HG02571 (cell line): ENCODE results near the gene MALL.
"Not testable (repeated sequence)": the region's sequence is repeated elsewhere in the genome, so short reads cannot be mapped to it uniquely, and the experiment has no call there.

Experiments used
- ATAC-seq: cut with Tn5 transposase; IDR thresholded peaks from one replicate; pipeline ENCODE4 v1.9.1; 2021; ENCODE audit warnings: mild to moderate bottlenecking, moderate library complexity; ENCODE audit not compliant: unreplicated experiment

MALL gene

GRCh38 chr2:110121052-110121334 lies 5.4 kb upstream of the MALL start:
- no peak for ATAC-seq

DNA sequence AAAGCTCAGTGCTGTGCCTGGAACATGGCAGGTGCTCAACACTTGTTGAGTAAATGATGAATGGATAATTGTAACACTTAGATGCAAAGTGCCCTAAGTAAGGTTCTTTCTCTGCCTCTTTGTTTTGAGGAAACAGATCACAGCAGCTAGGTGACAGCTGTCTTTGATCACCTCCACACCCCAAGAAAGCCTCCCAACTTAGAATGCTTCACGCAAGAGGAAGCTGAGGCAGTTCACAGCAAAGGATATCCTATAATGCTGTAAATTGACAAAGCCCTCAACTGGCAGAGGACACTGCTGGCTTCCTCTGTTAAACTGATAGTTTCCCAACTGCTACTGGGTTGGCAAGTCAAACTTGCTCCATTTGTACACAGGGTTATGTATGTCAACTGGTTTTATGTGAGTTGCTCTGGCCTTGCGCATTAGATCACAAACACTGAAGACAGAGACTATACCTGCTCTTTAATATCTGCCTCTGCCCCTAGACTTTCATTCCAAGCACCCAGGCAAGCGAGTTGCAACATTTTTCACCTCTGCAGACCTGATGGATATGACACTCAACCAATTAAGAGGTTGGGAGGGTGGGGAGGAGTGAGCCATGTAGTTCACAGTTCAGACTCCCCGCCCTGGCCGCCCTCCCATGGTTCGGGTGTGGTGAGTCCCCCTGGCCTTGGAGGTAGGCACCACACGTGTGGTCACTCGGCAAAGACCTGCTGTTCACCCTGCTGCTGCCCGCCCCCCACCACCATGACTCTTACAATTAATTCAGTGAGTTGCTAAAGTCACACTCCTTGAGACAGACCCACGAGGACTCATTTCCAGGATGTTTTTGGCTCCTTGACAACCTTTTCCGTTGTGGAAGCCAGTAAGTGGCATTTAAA lies 4.8 kb upstream of the MALL start:
- ATAC-seq = no peak

GRCh38 chr2:110116033-110116710 lies 550 bp upstream of the MALL start:
- ATAC-seq = no peak

DNA sequence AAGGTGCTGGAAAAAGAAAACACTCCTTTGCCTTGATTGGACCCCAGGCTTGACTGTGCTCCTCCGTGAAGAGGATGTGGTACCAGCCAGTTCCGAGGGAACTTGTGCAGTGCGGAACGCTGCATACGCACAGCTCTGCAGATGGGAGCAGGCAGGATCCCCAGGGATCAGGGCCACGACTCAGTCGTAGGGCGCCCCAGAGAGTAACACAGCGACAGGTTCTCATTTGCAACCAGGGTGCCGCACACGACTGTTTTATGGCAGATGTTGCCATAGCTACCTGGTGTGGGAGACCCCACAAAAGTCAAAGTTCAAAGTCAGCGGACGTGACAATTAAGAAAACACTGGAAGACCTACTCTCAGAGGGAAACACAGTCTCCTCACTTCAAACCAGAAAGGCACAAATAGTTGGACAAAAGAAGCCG lies 779 bp downstream of the MALL start:
- ATAC-seq = no peak

DNA sequence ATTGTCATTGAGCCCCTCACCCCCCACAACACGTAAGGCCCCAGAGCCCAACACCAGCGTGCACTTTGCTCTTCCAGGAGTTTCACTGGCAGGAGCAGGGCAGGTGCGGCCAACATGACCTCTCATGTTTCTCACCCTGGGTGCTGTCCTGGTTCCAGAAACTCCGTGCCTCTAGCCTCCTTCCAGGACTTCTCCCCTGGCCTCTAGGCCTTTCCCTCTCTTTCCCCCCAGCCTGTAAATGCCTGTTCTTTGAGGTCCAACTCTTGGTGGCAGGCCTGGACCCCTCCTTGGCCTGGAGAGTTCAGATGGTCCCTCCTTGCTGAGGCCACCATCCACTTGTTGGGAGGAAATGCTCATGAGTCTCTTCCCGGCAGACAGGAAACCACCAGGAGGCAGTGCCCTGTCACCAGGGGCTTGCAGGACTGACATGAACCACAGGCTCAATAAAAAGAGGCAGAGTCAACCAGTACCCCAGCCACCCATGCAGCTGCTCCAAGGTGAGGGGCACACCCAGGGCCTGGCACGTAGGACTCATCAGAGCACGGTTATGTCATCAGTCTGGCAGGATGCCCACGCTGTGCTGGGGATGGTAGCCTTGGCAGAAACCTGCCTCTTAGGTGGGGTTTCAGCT lies 1.5 kb downstream of the MALL start:
- ATAC-seq = no peak

DNA sequence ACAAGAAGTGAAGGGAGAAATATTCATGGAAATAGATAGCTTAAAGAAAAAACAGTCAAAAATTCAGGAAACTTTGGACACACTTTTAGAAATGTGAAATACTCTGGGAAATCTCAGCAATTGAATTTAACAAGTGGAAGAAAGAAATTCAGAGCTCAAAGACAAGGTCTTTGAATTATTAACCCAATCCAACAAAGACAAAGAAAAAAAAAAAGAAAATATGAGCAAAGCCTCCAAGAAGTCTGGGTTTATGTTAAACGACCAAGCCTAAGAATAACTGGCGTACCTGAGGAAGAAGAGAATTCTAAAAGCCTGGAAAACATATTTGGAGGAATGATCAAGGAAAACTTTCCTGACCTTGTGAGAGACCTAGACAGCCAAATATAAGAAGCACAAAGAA lies 7.3 kb downstream of the MALL start:
- ATAC-seq = not testable (repeated sequence)

- no peak for ATAC-seq
Measured at GRCh38 chr2:110107092-110108079, 8.2 kb downstream of the MALL start.

GRCh38 chr2:110106642-110107041 lies 9.0 kb downstream of the MALL start:
- ATAC-seq = no peak

- ATAC-seq = no peak
Measured at GRCh38 chr2:110105608-110106467, 9.8 kb downstream of the MALL start.

DNA sequence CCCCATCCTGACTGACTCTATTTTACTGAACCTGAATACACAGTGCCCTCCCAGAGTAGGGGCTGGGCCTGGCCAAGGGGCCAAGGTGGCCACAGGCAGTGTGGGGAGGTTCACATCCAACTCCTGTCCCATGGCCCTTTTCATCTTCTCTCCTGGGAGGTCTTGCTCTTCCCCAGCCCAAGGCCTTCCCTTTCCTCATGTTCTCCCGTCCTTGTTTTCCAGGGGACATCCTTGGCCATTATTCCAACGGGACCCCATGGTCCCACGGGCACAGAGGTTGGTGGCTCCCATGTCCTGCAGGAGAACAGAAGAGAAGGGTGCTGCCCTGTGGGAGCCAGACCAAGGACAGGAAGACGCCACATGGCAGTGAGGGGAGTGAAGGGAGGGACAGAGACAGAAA lies 10.4 kb downstream of the MALL start:
- ATAC-seq = no peak

- no peak for ATAC-seq
Measured at GRCh38 chr2:110104025-110104771, 11.4 kb downstream of the MALL start.

- ATAC-seq = no peak
Measured at GRCh38 chr2:110103061-110103961, 12.3 kb downstream of the MALL start.

- ATAC-seq = no peak
Measured at GRCh38 chr2:110101901-110102803, 13.5 kb downstream of the MALL start.

DNA sequence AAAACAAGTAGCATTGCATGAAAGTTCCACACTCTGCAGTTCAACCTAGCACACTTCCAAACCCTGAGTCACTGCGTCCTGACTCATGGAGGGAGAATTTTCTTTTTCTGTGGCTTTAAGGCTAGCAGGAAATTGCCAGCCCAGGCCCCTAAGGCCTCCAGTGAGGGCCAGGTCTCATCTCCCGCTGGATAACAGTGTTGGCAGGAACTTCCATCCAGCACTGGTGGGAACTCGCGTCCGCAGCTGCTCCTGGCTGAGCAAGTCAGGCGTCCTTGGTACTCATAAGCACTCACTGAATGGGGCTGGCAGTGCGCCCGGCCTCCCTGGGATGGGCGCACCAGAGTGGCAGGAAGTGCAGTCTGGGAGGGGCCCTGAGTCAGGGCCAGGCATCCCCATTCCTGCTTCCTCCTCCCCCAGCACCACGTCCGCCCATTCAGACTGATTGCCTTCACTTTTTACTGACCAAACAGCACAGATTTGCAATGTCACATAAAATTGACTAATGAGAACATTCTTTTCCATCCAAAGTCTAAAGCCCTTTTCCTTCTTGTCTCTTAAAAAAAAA lies 14.3 kb downstream of the MALL start:
- ATAC-seq = no peak

GRCh38 chr2:110100880-110101279 lies 14.7 kb downstream of the MALL start:
- ATAC-seq = not testable (repeated sequence)

DNA sequence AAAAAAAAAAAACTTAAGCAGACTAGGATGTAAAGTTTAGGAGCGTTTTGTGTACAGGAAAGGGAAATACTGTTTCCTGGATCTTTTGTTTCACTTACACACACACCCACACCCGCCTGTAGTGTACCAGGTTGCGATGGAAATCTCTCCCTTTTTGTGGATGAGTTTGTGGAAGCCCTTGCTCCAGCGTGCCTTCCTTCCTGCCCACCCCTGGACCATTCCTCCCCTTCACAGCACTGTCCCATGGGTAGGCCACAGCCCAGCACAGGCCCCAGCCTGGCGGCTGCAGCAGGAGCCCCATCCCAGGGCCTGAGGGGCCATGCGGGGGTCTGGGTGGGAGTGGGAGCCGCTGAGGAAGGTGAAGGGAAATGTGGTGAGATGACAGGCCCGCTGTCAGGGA lies 15.1 kb downstream of the MALL start:
- no peak for ATAC-seq
